NCI-H524 treated with DMSO at 0.1 percent for 48 hours (cell line): ENCODE results near the gene BACH2.

ENCODE experiments used
- DNase-seq: peaks from one replicate; lab custom pipeline; 2025; lab: John Stamatoyannopoulos, UW

Gene BACH2

DNA sequence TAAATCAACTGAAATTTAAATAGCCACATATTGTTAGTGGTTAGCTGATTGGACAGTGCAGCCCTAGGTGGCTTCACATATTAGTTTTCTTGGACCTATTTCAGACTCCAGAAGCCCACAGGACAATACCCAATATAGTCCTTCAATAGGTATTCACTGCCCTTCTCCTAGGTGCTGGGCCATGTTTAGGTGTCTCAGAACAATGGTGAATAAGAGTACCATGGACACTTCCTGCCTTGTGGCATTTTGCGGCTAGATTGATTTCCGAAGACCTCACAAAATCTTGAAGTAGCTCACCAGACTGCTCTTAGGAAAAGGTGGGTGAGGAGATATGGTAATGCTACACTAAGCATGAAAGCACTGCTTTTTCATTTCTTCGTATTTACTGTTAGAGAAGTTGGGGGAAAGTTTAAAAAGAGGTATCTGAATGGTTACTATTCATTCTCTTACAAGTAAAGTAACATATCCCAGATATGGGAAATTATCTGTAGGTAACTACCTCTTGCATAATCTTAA, 203.0 kb downstream of the BACH2 start:
- no peak for DNase-seq

DNA sequence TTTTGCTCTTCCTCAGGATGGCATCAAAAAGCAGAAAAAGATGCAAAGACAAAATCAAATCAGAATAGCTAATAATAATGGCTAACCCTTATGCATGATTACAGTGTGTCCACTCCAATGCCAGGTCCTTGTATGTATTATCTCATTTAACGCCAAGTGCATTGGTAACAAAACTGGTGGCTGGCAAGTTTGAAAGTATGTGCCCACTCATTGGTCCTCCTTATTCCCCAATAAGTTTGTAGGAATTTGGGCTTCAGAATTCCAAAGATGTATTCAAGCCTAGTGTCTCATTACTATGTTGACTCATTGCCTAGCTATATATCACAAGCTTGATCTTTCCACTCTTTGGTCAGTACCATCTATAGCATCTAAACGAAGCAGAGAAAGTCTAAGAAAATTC, 205.8 kb downstream of the BACH2 start:
- DNase-seq = no peak

DNA sequence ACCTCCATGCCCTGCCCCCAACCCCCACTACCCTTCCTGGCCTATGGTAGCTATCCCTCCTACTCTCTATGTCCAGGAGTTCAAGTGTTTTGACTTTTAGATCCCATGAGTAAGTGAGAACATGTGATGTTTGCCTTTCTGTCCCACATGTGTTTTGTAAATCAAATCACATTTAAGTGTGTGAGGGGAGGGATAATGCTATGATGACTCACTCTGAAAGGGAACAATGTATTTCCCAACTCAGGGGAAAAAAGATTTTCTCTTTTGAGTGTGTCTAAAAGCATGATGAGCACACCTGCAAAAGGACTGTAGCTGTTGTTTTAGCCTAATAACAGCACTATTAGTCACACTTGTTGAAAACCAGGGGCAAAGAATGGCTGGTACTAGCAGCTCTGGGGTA, 208.6 kb downstream of the BACH2 start:
- no peak for DNase-seq

DNA sequence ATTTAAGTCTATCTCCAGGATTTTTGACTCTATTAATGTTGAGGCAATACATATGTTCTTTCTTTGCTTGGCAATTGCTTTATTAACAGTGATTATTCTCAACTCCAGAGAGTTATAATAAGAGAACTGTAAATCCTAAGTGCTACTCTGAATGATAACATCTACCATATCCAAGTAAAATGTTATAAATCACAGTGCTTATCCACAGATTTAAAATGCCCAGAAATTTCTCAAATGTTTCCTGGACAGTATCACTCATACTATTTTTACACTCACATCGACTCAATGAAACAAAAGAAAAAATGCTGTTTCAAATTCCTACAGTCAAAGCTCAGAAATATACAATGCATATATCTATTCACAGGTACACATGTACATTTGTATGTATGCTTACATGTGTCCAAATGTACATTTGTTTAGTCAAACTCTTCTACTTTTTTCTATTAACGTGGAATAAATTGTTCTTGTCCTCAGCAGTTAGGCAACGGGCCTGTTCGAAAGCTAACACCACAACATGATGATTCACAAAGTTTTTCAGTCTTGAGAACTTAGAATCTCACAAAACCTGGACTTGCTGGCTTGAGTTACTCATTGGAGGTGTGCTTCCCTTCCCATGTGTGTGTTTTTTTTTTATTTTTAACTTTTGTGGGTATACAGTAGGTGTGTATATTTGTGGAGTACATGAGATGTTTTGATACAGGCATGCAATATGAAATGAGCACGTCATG, 209.4 kb downstream of the BACH2 start:
- DNase-seq = no peak

DNA sequence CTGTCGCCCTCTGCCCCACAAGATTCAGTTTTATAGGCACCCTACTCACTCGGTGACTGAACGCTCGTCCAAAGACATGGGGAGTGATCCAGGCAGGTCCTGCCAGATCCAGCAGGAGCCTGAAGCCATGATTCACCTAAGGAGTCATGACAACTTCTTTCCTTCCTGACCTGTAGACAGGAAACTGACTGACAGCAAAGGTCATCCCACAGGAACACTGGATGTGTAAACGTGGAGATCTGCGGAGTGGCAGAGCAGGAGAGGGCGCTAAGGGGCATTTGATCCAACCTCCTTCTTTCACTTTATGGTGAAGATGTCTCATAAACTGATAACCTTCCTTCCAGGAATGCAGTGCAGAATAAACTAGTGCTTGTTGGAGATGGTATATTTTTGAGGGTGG, 210.1 kb downstream of the BACH2 start:
- DNase-seq = no peak

DNA sequence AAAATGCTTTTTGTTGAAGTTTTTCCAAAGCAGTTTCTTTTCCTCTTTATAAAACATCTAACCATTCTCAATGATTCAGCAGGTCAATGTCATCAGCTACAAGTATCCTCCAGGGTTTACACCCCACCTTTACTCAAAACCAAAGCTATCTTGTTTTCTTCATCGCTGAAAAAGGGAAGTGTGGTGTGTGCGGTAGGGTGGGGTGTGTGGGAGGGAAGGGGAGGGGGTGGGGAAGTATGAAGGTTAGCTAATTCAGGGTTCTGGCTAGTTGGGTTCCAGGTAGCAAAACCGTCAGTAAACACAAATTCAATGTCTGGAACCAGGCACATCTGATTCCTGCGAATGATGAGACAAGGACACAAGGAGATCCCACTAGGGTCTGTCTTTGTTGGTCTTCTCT, 212.8 kb downstream of the BACH2 start:
- no peak for DNase-seq

DNA sequence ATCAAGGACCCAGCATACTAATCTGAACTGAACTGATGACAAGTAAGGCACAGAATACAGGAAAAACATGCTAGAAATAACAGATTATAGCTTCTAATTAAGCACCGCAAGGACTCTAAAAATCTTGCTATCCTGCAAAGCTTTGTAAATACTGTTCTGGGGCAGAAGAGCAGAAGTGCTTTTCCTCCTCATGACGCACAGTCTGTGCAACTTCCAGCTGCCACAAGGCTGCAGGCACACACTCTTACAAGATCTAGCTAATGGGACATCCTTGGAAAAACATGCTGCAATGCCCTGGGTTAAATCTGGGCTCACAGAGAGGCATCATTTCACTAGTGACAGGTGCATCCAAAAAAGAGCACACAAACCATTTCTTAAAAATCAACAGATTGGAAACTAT, 213.8 kb downstream of the BACH2 start:
- no peak for DNase-seq

DNA sequence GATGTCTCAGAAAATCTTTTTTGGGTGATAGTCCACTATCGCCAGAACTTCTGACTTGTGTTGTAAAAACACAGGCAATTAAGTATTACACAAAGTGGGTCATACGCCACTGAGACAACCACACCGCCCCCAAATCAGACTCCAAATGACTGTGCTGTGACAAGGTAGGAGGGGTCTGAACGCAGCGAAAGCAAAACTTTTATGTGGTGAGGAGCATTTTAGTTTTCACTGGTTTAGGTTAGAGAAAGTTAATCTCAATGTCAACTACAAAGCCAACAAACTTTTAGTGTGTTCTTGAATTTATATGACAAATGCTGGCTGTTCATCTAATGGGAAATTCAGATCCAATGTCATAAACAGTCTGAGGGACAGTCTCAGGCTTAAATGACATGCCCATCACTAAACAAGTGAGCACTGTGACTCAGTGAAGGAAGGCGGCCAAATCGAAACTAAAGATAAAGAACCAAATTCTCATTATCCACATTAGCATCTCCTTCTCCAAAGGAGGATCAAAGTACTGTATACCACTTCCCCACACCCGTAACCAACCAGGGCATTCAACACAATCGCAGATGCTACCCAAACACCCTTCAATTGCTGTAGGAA, 215.7 kb downstream of the BACH2 start:
- DNase-seq = no peak

DNA sequence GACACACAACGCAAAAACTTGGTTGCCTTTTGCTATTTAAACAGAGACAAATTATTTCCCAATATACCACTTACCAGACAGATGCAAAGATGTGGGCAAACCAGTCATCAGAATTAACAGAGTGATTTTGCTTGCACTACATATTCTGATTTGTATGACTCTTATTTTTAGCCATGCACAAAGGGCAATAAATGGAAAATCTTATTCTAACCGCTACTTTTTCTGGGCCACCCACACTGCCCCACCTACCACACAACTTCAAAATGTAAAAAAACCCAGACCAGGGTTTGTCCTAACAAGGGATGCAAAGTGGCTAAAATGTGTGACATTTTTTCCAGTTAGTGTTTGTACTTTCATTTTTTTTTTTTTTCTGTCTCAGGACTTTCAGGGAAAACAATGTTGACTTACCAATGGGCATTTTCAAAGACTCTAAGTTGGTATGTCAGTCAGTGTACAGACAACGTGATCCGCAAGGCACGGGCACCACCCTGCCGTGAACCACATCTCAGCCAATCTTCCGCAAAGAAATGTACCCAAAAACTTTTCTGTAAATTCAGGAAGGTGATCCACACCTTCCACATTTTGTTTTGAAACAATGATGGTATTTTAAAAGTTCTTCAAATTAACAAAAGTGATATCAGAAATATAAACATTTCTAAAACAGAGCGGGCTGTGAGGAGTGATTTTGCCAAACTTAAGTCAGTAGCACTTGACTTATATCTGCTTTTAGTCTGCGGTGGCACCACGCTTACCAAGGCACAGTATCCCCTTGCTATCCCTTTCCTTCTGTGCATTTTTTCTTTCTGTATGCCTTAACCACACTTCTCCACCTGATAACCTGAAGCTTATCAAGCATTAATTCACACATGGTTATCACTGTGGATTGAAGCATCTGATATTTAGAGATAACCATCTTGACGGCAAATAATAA, 216.8 kb downstream of the BACH2 start:
- DNase-seq = no peak

DNA sequence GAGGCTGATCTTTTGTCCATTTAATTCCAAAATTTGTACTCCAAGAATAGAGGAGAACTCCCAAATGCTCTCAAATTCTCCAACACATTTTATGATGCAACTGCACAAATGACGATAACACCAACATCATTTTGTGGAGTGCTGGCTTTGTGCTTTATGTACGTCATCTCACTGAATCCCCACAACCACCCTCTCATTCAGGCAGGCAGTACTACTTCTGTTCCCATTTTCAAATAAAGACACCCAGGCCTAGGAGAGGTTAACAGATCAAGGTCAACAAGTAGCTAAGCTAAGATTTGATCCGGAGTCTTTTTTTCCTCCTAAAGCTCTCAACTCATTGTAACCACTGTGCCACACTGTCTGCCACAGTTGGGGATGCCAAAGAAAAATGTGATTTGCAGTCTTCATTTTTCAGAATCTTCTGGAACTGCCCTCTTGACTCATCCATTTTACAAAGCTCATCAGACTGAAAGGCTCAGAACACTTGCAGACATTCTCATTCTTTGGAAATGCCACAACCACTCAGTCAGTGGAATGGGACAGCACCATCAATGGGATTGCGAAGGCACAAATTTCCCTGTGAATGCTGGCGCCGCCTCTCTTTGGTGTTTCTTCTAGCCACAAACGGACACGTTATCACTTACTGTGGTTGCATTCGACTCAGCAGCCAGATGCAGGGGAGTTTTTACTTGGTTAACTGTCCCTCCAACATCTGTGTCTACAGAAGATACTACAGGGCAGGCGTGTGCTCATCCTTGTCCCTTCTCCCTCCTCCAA, 217.9 kb downstream of the BACH2 start:
- DNase-seq = no peak

DNA sequence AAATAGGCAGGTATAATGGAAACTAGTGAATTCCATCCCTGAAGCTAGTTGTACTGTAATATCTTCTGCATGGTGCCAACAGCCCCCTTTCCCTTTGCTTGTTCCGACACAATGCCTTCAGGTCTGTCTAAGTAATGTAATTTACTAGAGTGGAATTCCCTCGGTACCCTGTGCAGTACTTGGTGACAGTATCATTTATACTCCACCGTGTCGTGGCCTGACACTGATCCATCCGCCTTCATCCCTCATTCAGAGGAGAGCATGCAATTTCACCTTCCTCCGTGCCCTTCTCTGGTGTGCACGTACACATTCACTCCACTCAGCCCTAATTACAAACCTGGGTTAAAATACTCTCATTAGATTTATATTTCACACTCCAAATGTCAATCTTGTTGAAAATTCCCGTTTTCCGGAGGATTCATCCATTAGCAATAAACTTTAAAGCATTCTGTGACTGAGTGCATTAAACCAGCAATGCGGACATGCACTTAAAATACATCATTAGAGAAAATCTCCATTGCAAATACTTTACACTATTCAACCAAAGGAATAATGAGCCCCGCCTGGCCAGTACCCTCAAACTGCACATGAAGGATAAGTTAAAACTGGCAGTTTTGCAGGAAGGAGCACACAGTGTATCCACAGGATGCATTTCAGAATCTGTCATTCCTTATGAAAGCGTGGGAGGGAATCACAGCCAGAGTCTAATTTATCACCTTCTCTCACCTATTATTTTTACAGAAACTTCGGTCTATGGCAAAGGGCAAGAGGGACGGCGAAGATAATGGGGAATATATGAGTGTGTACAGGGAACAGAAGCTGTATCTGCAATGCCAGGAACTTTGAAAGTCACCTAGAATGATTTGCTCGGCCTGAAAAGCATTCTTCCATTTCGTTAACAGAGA, 219.9 kb downstream of the BACH2 start:
- DNase-seq = no peak

DNA sequence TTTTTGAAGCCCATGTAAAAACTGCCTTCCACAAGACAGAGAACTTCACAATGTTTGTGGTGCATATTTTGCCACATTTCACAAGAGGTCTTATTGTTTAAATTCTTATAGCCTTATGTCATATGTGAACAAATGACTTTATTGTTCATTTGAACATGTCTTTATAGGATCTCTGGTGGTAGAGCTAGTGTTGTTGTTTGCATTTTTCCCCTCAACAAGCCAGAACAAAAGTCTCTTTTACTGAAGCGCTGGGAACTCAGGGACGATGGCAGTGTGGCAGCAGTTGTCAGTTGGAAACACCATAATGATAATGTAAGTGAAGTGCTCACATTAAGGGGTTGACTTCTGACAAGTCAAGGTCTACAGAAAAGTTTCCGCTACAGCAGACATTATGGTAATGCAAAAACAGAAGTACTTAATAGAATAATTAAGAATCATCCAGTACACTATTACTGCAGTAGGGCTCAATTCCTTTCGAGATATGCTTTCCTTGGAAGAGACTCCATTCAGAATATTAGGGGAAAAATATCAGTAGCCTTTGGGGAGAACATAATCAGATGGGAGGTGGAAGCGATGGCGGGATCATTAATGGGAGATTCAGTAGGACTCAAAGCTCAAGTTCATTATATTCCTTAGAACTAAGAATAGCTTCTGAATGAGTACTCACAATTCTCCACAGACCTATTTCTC, 222.3 kb downstream of the BACH2 start:
- no peak for DNase-seq

DNA sequence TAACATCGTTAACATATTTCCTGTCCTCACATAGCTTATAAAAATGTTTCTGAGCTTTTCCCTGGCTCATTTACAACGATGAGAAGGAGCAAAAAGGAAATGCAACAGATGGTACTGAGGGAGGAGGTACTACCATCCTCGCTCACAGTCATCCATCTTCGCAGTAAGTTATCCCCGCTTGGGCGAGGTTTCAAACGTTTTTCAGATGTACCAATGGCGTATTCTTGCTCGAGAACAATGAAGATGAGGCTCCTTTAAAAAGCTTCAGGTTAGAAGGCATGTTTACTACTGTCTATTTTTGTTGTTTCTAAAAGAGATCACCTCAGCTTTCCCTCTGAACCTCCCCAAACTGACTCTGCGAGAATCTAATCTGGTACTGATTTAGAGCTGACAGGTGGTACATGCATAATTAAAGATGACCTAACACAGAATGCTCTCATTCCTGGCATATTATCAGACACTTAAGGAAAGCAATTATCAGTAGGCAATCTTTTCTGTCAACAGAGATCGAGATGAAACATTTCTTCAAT, 223.6 kb downstream of the BACH2 start:
- DNase-seq = peak; percentile 86

DNA sequence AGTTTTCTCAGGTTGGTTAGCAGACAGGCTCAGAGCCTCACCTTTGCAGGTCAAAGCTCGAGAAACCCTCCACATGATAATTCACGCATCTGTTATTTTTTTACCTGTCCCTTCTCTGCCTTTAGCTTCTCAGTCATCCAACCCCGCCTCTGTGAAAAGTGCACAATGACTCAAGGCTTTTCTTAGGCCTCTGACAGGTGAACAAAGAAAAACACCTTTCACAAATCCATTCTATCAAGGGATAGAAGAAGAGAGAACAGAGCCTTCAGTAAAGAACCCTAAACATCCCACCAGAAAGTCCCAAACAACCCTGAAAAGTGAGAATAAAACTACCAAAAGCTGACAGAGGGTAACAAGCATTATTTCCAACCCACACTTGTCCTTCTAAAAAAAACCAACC, 224.1 kb downstream of the BACH2 start:
- DNase-seq = no peak

DNA sequence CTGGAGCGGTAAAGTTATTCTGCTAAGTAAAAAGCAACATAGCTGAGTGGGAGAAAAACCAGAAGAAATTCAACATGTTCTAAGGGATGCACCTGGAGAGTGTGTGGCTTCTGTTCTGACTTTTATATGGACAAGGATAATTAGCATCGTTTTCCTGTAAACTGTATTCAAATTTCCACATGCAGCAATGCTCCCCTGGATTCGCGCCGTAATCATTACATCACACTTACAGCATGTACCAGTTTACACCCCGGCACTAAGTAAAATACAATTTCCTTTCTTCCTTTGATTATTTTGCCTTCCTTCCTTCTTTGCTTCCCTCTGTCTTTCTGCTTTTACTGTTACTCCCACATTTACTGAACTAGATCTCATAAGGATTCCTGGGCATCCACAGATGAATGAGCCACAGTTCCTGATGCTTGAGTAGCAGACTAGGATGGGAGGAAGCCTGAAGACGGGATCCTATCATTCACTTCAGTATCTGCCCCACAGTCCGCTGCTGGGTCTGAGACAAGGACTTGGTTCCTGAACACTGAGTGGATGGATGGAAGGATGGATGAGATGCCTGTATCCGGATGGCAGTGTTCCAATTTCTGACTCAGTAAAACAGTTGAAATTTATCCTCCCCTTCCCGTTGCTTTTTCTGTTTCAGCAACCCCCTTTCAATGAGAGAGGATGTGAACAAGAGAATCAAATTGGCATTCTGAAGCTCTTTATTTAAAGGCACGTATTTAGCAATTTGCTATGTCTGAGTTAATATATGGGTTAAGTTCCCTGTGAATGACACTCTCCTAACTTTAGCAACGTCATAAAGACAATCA, 227.7 kb downstream of the BACH2 start:
- no peak for DNase-seq

DNA sequence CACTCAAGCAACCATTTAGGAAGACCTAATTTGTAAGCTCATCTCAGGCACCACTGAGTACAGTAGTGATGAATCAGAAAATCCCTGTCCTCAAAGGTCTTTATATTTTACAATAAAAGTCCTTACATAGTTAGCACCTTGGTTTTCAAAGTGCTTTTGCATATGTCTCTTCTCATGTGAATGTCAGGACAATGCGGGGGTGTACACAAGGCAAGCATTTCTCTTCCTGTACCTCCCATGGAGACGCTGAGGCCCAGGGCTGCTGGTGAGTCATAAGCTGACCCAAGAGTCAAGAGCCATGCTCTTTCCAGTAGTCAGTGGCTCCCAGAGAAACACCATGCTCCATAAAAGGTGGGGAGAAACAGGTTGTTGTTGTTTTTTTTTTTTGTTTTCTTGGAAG, 228.4 kb downstream of the BACH2 start:
- no peak for DNase-seq

DNA sequence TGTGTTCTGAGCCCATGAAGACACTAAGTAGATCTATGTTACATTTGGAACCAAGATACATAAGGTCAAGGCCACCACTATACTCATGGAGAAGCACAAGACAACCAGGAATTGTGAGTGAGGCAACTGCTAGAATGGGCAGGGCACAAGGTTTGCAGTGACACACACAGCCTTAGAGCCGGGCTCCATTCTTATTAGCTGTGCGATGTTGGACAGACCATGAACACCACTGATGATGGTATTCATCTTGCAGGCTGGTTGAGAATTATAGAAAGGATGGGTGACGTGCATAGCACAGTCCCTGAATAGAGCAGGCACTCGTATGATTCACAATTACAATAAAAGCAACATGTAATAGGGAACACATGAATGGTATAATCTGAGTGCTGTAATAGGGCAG, 229.9 kb downstream of the BACH2 start:
- DNase-seq = no peak

DNA sequence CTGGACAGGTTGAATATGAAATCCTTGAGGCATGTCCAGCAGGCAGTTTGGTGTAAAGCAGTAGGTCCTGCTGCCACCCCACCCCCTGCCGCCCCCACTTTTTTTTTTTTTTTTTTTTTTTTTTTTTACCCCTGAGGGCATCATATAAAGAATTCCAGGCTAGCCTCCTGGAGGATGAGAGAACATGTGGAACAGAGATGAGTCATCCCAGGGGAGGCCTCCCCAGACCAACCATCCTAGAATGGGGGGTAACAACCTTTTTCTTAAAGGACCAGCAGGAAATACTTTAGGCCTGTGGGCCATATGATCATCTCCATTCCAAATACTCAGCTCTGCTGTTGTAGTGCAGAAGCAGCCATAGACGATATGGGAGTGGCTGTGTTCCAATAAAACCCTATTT, 231.5 kb downstream of the BACH2 start:
- no peak for DNase-seq

DNA sequence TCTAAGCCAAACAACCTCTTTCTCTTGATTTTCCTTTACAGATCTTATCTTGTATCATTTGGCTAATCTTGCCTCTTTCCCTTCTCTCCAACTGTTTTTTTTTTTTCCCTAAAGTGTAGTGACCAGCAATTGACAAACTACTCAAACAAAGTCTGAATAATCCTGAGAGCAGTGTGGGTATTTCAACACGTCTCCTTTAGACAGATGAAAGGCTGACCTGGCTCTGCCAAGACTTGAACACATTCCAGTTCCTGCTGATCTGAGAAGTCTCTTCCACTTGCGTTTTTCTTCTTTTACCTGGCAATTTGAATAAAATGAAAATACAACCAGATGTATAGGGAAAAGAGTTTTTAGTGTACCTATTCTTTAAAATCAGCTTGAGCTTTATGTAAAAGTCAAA, 234.0 kb downstream of the BACH2 start:
- DNase-seq = no peak
